ENCODE measurements around the gene HLA-G.
"Not testable (repeated sequence)": the region's sequence is repeated elsewhere in the genome, so short reads cannot be mapped to it uniquely, and the experiment has no call there.

HLA-G gene

GRCh38 chr6:29875734-29876133 lies 48.1 kb downstream of the HLA-G start:
- DNase-seq = not testable (repeated sequence)
